ENCODE measurements around the gene LTO1. TPM values are rescaled to one million over a fixed set of nuclear protein-coding genes. Genes with fewer than 3 reads are reported as not detected.
"Not testable (repeated sequence)": the region's sequence is repeated elsewhere in the genome, so short reads cannot be mapped to it uniquely, and the experiment has no call there.

Gene LTO1
- total RNA-seq, 1 donor from 2014 or later = 35.2 TPM

- ATAC-seq (no peak), DNase-seq (ENCODE audit: low spot score) (no peak)
- intact Hi-C loops (cut with DNase I) = no loop called here
These were observed 47.6 kb downstream of the LTO1 start for GRCh38 chr11:69627551-69627950.

- DNase-seq (ENCODE audit: low spot score) (no peak), ATAC-seq (no peak)
- intact Hi-C loops (cut with DNase I) = no loop called here
These were observed 49.7 kb downstream of the LTO1 start for GRCh38 chr11:69625476-69625875.

DNA sequence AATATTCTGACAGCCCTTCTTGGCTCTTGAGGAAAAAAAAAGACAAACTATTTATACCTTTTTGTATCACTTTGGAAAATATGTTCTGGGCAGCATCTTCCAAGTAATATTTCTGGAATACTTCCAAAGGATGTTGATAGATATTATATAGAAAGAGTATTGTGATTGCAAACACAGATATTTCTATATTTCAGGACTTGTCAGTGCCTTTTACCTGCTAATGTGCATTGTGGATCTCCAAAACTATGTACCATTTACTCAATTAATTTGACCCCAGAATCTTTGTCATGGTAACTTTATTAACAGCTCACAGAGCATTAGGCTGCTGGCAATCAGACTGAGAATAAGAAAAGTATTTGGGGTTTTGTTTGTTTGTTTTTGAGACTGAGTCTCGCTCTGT lies 50.9 kb downstream of the LTO1 start:
- intact Hi-C loops (cut with DNase I) = no loop called here
- DNase-seq (ENCODE audit: low spot score) (no peak), ATAC-seq (no peak)

DNA sequence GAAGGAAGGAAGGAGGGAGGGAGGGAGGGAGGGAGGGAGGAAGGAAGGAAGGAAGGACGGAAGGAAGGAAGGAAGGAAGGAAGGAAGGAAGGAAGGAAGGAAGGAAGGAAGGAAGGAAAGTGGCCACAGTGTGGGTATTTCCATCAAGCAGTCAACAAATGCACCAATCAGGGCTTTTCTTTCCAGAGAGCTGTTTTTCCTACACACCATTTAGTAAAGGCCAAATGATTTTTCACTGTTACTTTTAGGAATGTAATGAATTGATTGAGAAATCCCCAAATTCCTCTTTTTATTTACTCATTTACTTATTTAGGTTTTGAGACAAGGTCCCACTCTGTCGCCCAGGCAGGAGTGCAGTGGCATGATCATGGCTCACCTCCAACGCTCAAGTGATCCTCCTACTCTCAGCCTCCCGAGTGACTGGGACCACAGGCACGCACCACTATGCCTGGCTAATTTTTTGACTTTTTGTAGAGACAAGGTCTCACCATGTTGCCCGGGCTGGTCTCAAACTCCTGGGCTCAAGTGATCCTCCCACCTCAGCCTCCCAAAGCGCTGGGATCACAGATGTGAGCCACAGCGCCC lies 53.0 kb downstream of the LTO1 start:
- ATAC-seq; DNase-seq (ENCODE audit: low spot score); intact Hi-C loops (cut with DNase I): not testable (repeated sequence)

DNA sequence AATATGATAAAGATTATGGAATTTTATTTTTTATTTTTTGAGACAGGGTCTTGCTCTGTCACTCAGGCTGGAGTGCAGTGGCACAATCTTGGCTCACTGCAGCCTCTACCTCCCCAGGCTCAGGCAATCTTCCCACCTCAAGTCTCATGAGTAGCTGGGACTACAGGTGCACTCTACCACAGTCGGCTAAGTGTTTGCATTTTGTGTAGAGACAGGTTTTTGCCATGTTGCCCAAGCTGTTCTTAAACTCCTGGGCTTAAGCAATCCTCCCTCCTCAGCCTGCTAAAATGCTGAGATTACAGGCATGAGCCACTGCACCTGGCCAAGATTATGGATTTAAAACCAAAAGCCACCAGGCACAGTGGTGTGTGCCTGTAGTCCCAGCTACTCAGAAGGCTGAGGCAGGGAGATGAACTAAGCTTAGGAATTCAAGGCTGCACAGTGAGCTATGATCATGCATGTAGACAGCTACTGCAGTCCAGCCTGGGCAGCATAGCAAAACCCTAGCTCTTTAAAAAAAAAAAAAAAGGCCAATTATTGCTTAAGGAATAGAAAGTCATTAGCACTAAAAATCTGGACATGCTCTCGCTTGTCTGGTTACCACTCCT lies 54.4 kb downstream of the LTO1 start:
- no peak for DNase-seq (ENCODE audit: low spot score)
- no peak for ATAC-seq
- intact Hi-C loops (cut with DNase I) = no loop called here

GRCh38 chr11:69618237-69618636 lies 56.9 kb downstream of the LTO1 start:
- ATAC-seq (no peak), DNase-seq (ENCODE audit: low spot score) (no peak)
- intact Hi-C loops (cut with DNase I) = no loop called here

DNA sequence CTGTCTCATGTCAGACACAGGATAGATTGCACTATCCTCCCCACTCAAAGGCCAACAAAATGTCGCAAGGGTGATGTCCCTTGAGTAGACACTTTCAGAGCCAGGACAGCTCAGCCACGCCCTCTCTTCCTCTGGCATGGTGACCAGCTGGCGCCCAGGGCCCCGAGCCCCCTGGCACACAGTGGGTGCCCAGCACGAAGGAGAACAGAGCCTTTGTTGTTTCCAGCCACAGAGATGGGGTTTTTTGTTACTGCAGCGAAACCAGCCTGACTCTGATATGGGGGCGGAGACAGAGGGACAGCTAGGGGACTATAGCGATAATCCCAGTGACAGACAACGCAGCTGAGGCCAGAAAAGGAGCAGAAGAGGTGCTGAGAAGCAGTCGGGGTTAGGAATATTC lies 57.5 kb downstream of the LTO1 start:
- ATAC-seq = no peak
- intact Hi-C loops (cut with DNase I) = no loop called here
- DNase-seq (ENCODE audit: low spot score) = no peak

DNA sequence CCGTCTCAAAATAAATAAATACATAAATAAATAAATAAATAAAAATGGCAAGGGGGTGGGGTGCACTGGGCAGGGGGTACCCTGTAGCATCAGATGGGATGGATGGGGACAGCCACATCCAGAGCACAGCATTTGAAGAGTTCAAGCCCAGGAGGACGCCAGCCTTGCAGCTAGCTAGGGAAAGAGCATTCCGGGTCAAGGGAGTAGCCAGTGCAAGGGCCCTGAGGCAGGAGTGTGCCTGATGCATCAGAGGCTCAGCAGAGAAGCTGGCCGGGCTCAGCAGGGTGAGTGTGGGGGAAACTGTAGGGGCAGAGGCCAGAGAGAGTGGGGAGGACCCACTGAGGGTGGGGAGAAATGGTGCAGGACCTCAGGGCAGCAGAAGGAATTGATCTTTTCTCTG lies 57.9 kb downstream of the LTO1 start:
- ATAC-seq (no peak), DNase-seq (ENCODE audit: low spot score) (no peak)
- intact Hi-C loops (cut with DNase I) = no loop called here

Other genes starting within 250 kb of the LTO1 start
- gene LINC01488, start 193.7 kb downstream of the LTO1 start, total RNA-seq = not detected
- 192 TPM for gene CCND1, start 34.2 kb downstream of the LTO1 start, total RNA-seq
- gene FGF19, start 28.7 kb upstream of the LTO1 start, total RNA-seq = not detected
- gene FGF4, start 100.0 kb upstream of the LTO1 start, total RNA-seq = 9.2 TPM
- not detected for gene FGF3, start 144.1 kb upstream of the LTO1 start, total RNA-seq

All from sciatic nerve (tissue), 2 donors.